ENCODE measurements around the gene ASMT.

Gene ASMT

GRCh38 chrX:1592470-1593142, 22.3 kb upstream of the ASMT start:
- H3K4me3 Mint-ChIP-seq: peak overlapping the region; percentile 93
- H3K4me1 Mint-ChIP-seq (ENCODE audit: low read depth): peaks cover 41% of the 10 kb centered on the region
- H3K27ac Mint-ChIP-seq: peak overlapping the region; percentile 96
- H3K36me3 Mint-ChIP-seq (ENCODE audit: low read depth): peaks cover 50% of the 10 kb centered on the region
- no peaks in the 10 kb centered on the region for H3K27me3 Mint-ChIP-seq
- no peaks in the 10 kb centered on the region for H3K9me3 Mint-ChIP-seq
- DNase-seq: peak; percentile 46

DNA sequence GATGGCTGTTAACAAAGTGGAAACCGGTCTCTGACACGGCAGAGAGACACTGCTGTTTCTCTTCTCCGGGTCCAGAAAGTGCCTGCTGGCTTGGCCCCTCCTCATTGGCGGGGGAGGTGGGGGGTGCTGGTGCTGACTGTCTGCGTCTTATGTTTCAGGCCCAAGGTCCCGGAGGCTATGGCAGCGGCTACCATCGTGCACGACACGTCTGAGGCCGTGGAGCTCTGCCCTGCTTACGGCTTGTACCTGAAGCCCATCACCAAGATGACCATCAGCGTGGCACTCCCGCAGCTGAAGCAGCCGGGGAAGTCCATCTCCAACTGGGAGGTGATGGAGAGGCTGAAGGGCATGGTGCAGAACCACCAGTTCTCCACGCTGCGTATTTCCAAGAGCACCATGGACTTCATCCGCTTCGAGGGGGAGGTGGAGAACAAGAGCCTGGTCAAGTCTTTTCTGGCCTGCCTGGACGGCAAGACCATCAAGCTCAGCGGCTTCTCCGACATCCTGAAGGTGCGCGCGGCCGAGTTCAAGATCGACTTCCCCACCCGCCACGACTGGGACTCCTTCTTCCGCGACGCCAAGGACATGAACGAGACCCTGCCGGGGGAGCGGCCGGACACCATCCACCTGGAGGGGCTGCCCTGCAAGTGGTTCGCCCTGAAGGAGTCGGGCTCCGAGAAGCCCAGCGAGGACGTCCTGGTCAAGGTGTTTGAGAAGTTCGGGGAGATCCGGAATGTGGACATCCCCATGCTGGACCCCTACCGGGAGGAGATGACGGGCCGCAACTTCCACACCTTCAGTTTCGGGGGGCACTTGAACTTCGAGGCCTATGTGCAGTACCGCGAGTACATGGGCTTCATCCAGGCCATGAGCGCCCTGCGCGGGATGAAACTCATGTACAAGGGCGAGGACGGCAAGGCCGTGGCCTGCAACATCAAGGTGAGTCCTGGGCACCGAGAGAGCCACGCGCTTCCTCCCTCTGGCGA, 21.3 kb upstream of the ASMT start:
- H3K4me3 Mint-ChIP-seq: peak overlapping the region; percentile 93
- no peaks in the 10 kb centered on the region for H3K27me3 Mint-ChIP-seq
- H3K4me1 Mint-ChIP-seq (ENCODE audit: low read depth): peaks cover 44% of the 10 kb centered on the region
- no peaks in the 10 kb centered on the region for H3K9me3 Mint-ChIP-seq
- H3K36me3 Mint-ChIP-seq (ENCODE audit: low read depth): peaks cover 60% of the 10 kb centered on the region
- no peak for DNase-seq
- H3K27ac Mint-ChIP-seq: peak overlapping the region; percentile 96

DNA sequence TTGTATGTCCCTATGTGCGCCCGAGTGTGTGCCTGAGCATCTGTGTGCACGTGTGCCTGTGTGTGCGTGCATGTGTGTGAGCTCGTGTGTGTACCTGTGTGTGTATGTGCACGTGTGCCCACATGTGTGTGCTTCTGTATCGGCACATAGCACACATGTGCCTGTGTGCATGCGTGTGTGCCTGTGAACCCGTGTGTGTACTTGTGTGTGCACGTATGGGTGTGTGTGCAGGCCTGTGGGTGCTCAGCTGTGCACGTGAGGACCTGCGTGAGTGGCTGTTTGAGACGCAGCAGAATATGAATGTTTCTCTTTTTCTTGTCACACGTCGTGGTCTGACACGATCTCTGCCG, 19.2 kb upstream of the ASMT start:
- Mint-ChIP-seq H3K4me3 (no peak overlapping the region), H3K4me1 (ENCODE audit: low read depth) (peaks cover 39% of the 10 kb centered on the region), H3K27ac (no peak overlapping the region), H3K9me3 (no peaks in the 10 kb centered on the region), H3K27me3 (no peaks in the 10 kb centered on the region), H3K36me3 (ENCODE audit: low read depth) (peaks cover 81% of the 10 kb centered on the region)
- no peak for DNase-seq

DNA sequence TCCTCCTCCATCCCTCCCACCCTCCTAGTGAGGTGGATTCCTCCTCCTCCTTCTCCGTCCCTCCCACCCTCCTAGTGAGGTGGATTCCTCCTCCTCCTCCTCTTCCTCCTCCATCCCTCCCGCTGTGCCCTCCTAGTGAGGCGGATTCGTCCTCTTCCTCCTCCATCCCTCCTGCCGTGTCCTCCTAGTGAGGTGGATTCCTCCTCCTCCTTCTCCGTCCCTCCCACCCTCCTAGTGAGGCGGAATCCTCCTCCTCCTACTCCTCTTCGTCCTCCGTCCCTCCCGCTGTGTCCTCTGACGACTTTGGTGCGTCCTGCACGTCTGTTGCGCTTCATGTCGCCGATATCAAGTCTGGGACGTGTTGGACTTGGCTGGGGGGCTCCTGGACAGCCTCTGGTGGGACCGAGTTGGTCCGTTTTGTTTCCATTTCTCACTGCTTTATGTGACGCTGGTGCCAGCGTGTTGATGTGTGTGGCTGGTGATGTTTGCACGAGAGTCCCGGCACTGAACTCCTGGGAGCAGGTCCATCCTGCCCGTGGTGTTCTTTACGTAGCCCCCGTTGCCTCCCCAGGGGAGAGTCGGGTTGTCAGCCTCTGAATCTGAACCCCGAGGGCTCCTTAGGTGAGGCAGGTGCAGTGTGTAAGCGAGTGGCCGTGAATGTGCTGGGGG, 18.0 kb upstream of the ASMT start:
- peaks cover 90% of the 10 kb centered on the region for H3K36me3 Mint-ChIP-seq (ENCODE audit: low read depth)
- no peak overlapping the region for H3K4me3 Mint-ChIP-seq
- H3K27me3 Mint-ChIP-seq: no peaks in the 10 kb centered on the region
- no peak for DNase-seq
- peak overlapping the region; percentile 37 for H3K27ac Mint-ChIP-seq
- H3K4me1 Mint-ChIP-seq (ENCODE audit: low read depth): peaks cover 39% of the 10 kb centered on the region
- no peaks in the 10 kb centered on the region for H3K9me3 Mint-ChIP-seq

DNA sequence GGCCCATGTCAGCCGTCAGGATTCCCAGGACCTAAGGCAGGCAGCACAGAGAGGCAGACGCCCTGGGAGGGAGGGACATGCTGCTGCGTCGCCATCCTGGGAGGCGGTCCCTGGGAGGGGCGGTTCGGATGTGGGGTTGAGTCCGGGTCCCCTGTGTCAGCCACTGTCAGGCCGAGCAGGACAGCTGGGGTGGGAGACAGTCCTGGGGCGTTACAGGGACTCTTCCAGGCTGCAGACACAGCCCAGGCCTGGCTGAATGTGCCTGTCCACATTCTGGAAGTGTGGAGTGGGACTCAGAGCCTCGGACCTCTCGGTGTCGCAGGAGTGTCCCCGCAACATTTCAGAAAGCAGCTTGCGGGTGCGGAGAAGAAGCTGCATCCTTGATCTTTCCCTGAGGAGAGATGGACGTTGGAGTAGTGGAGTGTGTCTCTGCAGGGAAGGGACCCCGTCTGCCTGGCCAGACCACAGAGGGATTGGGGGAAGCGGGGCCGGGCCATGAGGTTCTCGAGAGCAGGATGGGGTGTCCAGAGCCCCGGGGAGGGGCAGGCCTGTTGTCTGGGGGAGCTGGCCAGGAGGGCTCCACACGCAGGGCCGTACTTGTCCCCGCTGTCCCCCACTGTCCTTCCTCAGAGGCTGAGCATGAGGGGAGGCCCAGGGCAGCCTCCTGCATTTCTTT, 17.4 kb upstream of the ASMT start:
- H3K27me3 Mint-ChIP-seq: no peaks in the 10 kb centered on the region
- H3K36me3 Mint-ChIP-seq (ENCODE audit: low read depth): peaks cover 92% of the 10 kb centered on the region
- peak overlapping the region; percentile 29 for H3K27ac Mint-ChIP-seq
- DNase-seq: no peak
- H3K4me3 Mint-ChIP-seq: no peak overlapping the region
- no peaks in the 10 kb centered on the region for H3K9me3 Mint-ChIP-seq
- H3K4me1 Mint-ChIP-seq (ENCODE audit: low read depth): peaks cover 39% of the 10 kb centered on the region

GRCh38 chrX:1598021-1598875, 16.6 kb upstream of the ASMT start:
- Mint-ChIP-seq H3K36me3 (ENCODE audit: low read depth) (peaks cover 92% of the 10 kb centered on the region), H3K27ac (peak overlapping the region; percentile 29), H3K4me3 (no peak overlapping the region), H3K9me3 (no peaks in the 10 kb centered on the region), H3K27me3 (no peaks in the 10 kb centered on the region), H3K4me1 (ENCODE audit: low read depth) (peaks cover 31% of the 10 kb centered on the region)
- no peak for DNase-seq

DNA sequence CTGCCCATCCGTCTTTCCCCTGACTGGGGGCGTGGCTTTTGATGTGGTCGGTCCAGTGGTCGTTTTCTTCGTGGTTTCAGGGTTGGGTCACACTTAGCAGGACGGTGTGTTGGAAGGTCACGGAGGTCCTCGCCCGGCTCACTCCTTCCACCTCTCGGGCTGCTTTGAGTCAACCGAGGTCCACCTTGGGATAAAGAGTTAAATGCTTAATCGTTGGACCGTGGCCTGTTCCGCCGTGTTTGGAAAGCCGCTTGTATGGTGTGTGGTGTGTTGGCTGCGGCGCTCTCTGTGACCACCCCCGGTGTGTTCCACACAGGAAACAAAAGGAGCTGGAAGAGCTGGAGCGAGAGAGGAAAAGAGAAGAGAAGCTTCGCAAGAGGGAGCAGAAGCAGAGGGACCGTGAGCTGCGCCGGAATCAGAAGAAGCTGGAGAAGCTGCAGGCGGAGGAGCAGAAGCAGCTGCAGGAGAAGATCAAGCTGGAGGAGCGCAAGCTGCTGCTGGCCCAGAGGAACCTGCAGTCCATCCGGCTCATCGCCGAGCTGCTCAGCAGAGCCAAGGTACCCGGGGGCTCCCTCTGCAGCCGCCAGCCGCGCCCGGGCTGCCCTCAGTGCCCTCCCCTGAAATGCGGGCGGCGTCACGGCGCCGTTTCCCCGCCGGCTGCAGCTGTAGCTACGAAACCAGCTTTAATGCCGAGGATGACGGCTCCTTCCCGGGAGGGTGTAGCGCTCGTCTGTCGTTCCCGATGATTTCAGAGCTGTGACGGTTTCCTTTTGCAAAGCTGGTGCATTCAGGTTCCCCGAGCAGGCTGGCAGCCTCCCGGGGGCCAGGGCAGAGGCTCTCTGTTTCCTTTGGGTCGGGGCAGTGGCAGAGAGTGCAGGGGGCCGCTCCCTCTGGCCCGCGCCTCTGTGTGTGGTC, 15.7 kb upstream of the ASMT start:
- no peak overlapping the region for H3K4me3 Mint-ChIP-seq

GRCh38 chrX:1599791-1600405, 15.0 kb upstream of the ASMT start:
- Mint-ChIP-seq H3K27me3 (no peaks in the 10 kb centered on the region), H3K36me3 (ENCODE audit: low read depth) (peaks cover 92% of the 10 kb centered on the region), H3K27ac (no peak overlapping the region)

More for the DNA sequence above, 15.7 kb upstream of the ASMT start:
- DNase-seq: no peak
- no peaks in the 10 kb centered on the region for H3K27me3 Mint-ChIP-seq
- H3K4me1 Mint-ChIP-seq (ENCODE audit: low read depth): peaks cover 23% of the 10 kb centered on the region
- H3K27ac Mint-ChIP-seq: peak overlapping the region; percentile 50
- H3K9me3 Mint-ChIP-seq: no peaks in the 10 kb centered on the region
- peaks cover 92% of the 10 kb centered on the region for H3K36me3 Mint-ChIP-seq (ENCODE audit: low read depth)

GRCh38 chrX:1600406-1601050, 14.3 kb upstream of the ASMT start:
- Mint-ChIP-seq H3K4me1 (ENCODE audit: low read depth) (peaks cover 12% of the 10 kb centered on the region), H3K4me3 (no peak overlapping the region), H3K9me3 (no peaks in the 10 kb centered on the region), H3K27me3 (no peaks in the 10 kb centered on the region), H3K36me3 (ENCODE audit: low read depth) (peaks cover 88% of the 10 kb centered on the region), H3K27ac (no peak overlapping the region)
- no peak for DNase-seq

More at GRCh38 chrX:1599791-1600405, 15.0 kb upstream of the ASMT start:
- DNase-seq: no peak
- Mint-ChIP-seq H3K4me1 (ENCODE audit: low read depth) (peaks cover 18% of the 10 kb centered on the region), H3K9me3 (no peaks in the 10 kb centered on the region), H3K4me3 (no peak overlapping the region)

- Mint-ChIP-seq H3K4me3 (no peak overlapping the region), H3K27ac (no peak overlapping the region), H3K9me3 (no peaks in the 10 kb centered on the region), H3K36me3 (ENCODE audit: low read depth) (peaks cover 83% of the 10 kb centered on the region), H3K27me3 (no peaks in the 10 kb centered on the region), H3K4me1 (ENCODE audit: low read depth) (peaks cover 9% of the 10 kb centered on the region)
- no peak for DNase-seq
These were observed 13.7 kb upstream of the ASMT start for GRCh38 chrX:1601051-1601767.

- no peaks in the 10 kb centered on the region for H3K27me3 Mint-ChIP-seq
- no peak overlapping the region for H3K4me3 Mint-ChIP-seq
- H3K4me1 Mint-ChIP-seq (ENCODE audit: low read depth): peaks cover 9% of the 10 kb centered on the region
- H3K36me3 Mint-ChIP-seq (ENCODE audit: low read depth): peaks cover 82% of the 10 kb centered on the region
- no peak for DNase-seq
- no peaks in the 10 kb centered on the region for H3K9me3 Mint-ChIP-seq
- no peak overlapping the region for H3K27ac Mint-ChIP-seq
These were observed 13.1 kb upstream of the ASMT start for GRCh38 chrX:1601768-1602085.

DNA sequence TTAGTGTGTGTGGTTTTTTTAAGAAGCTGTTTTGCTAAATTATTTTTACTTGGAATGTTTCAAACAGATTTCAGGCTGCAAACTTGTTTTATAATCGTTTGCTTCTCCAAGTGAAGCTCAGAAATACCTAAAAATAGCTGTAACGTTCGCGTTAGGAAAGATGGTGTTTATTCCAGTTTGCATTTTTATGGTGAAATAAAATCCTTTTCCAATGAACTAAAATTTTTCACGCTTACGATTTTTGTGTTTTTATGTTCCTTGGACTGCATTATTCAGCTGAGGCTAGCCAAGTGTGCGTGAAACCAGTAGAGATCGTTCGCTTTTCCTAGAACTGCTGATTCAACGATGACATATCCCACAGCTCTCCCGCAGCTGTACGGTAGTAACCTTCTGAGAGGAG, 12.6 kb upstream of the ASMT start:
- Mint-ChIP-seq H3K4me1 (ENCODE audit: low read depth) (peaks cover 5% of the 10 kb centered on the region), H3K9me3 (no peaks in the 10 kb centered on the region), H3K27me3 (no peaks in the 10 kb centered on the region), H3K27ac (no peak overlapping the region), H3K4me3 (no peak overlapping the region), H3K36me3 (ENCODE audit: low read depth) (peaks cover 77% of the 10 kb centered on the region)
- DNase-seq: no peak

Data from activated T-cell treated with anti-CD3 and anti-CD28 coated beads, Interleukin-2, amount 50 U/mL, for 24 hours (primary cell).